WTC11 (cell line): ENCODE results near the gene CAMTA1. TPM values are rescaled to one million over a fixed set of nuclear protein-coding genes. Genes with fewer than 3 reads are reported as not detected.

Experiments
- ATAC-seq: fragments of 200-7000 bp; cut with Tn5 transposase; 2 replicates; pipeline ENCODE4 v1.10.0; 2021; ENCODE audit warnings: mild to moderate bottlenecking, moderate library complexity
- CTCF ChIA-PET: fragments of 300-600 bp; sonication (Branson Sonifier 250); formaldehyde crosslinking; loops from one replicate; lab custom pipeline; 2021; ENCODE audit warnings: antibody characterized with exemption; lab: Charles Lee
- POLR2A ChIA-PET: fragments of 350-600 bp; sonication (Branson Sonifier 250); formaldehyde crosslinking; loops from one replicate; lab custom pipeline; 2021; ENCODE audit warnings: antibody characterized with exemption; lab: Charles Lee
- DNase-seq: peaks from one replicate; pipeline ENCODE4 v3.0.0; 2021; ENCODE audit warnings: low spot score
- H3K27ac Mint-ChIP-seq: 2 replicates; pipeline ENCODE4 v1.8.0; 2021; ENCODE audit warnings: mixed read lengths
- H3K27me3 Mint-ChIP-seq: 2 replicates; pipeline ENCODE4 v1.8.0; 2021; ENCODE audit warnings: low read depth, mild to moderate bottlenecking, moderate library complexity, mixed read lengths
- H3K36me3 Mint-ChIP-seq: 2 replicates; pipeline ENCODE4 v1.8.0; 2021; ENCODE audit warnings: mixed read lengths
- H3K4me1 Mint-ChIP-seq: 2 replicates; pipeline ENCODE4 v1.8.0; 2022; ENCODE audit warnings: mixed read lengths
- H3K4me3 Mint-ChIP-seq: 2 replicates; pipeline ENCODE4 v1.8.0; 2021; ENCODE audit warnings: mild to moderate bottlenecking, moderate library complexity, mixed read lengths
- H3K9me3 Mint-ChIP-seq: 2 replicates; pipeline ENCODE4 v1.8.0; 2021; ENCODE audit warnings: mixed read lengths
- ATF1 ChIP-seq: sonication (generic); formaldehyde crosslinking; IDR thresholded peaks from 2 replicates; pipeline ENCODE4 v1.8.1; 2023; ENCODE audit warnings: mild to moderate bottlenecking, moderate library complexity, missing genetic modification reagents
- CBFB ChIP-seq: sonication (generic); formaldehyde crosslinking; IDR thresholded peaks from 2 replicates; pipeline ENCODE4 v1.8.1; 2022; ENCODE audit warnings: mild to moderate bottlenecking, low read depth, missing genetic modification reagents
- CREM ChIP-seq: sonication (generic); formaldehyde crosslinking; IDR thresholded peaks from 2 replicates; pipeline ENCODE4 v1.8.1; 2022; ENCODE audit warnings: mild to moderate bottlenecking, missing genetic modification reagents, moderate library complexity
- ELF4 ChIP-seq: sonication (generic); formaldehyde crosslinking; IDR thresholded peaks from 2 replicates; pipeline ENCODE4 v1.8.1; 2022; ENCODE audit warnings: low read depth, mild to moderate bottlenecking, moderate library complexity, missing genetic modification reagents
- GABPB1 ChIP-seq: sonication (generic); formaldehyde crosslinking; IDR thresholded peaks from 2 replicates; pipeline ENCODE4 v1.8.1; 2023; ENCODE audit warnings: mild to moderate bottlenecking, missing genetic modification reagents
- GRHL2 ChIP-seq: fragments of 250-450 bp; sonication (Bioruptor Pico); IDR thresholded peaks from 2 replicates; pipeline ENCODE4 v1.8.0; 2022; ENCODE audit warnings: mild to moderate bottlenecking, moderate library complexity; ENCODE audit not compliant: insufficient replicate concordance, severe bottlenecking
- MYBL2 ChIP-seq: sonication (generic); formaldehyde crosslinking; IDR thresholded peaks from 2 replicates; pipeline ENCODE4 v1.8.1; 2023; ENCODE audit warnings: mild to moderate bottlenecking, moderate library complexity, missing genetic modification reagents
- NFE2L1 ChIP-seq: sonication (generic); formaldehyde crosslinking; IDR thresholded peaks from 2 replicates; pipeline ENCODE4 v1.8.1; 2023; ENCODE audit warnings: missing genetic modification reagents
- NR1H2 ChIP-seq: sonication (generic); formaldehyde crosslinking; IDR thresholded peaks from 2 replicates; pipeline ENCODE4 v1.9.0; 2021; ENCODE audit warnings: mild to moderate bottlenecking, moderate library complexity, missing genetic modification reagents
- PRRX2 ChIP-seq: fragments of 250-450 bp; sonication (Bioruptor Pico); IDR thresholded peaks from 2 replicates; pipeline ENCODE4 v1.8.0; 2021; ENCODE audit warnings: mild to moderate bottlenecking
- SMAD3 ChIP-seq: sonication (generic); formaldehyde crosslinking; IDR thresholded peaks from 2 replicates; pipeline ENCODE4 v1.8.0; 2022; ENCODE audit warnings: missing genetic modification reagents, mild to moderate bottlenecking, borderline replicate concordance
- SMAD4 ChIP-seq: sonication (generic); formaldehyde crosslinking; IDR thresholded peaks from 2 replicates; pipeline ENCODE4 v1.8.0; 2022; ENCODE audit warnings: mild to moderate bottlenecking, missing genetic modification reagents
- ZNF219 ChIP-seq: sonication (generic); formaldehyde crosslinking; IDR thresholded peaks from 2 replicates; pipeline ENCODE4 v1.8.0; 2023; ENCODE audit warnings: missing genetic modification reagents, mild to moderate bottlenecking, borderline replicate concordance
- ZNF416 ChIP-seq: fragments of 250-450 bp; sonication (Bioruptor Pico); IDR thresholded peaks from 2 replicates; pipeline ENCODE4 v1.9.0; 2021; ENCODE audit warnings: mild to moderate bottlenecking, inconsistent platforms
- ZNF671 ChIP-seq: fragments of 250-450 bp; sonication (Bioruptor Pico); IDR thresholded peaks from 2 replicates; pipeline ENCODE4 v1.8.0; 2021; ENCODE audit warnings: mild to moderate bottlenecking
- total RNA-seq: library from RNA; stranded (reverse); gene quantifications from 3 replicates; pipeline ENCODE4 v1.2.3, GENCODE V29; 2021
- TF ChIP-seq, protein P1 (sequence below): fragments of 250-450 bp; sonication (Bioruptor Pico); IDR thresholded peaks from 2 replicates; pipeline ENCODE4 v1.9.0; 2021; ENCODE audit warnings: moderate library complexity, mild to moderate bottlenecking, inconsistent platforms, borderline replicate concordance
- TF ChIP-seq, protein P2 (sequence below): sonication (generic); formaldehyde crosslinking; IDR thresholded peaks from 2 replicates; pipeline ENCODE4 v1.8.1; 2023; ENCODE audit warnings: mild to moderate bottlenecking, missing genetic modification reagents
- TF ChIP-seq, protein P3 (sequence below): sonication (generic); formaldehyde crosslinking; IDR thresholded peaks from 2 replicates; pipeline ENCODE4 v1.8.0; 2022; ENCODE audit warnings: mild to moderate bottlenecking, missing genetic modification reagents
- TF ChIP-seq, protein P4 (sequence below): sonication (generic); formaldehyde crosslinking; IDR thresholded peaks from 2 replicates; pipeline ENCODE4 v1.8.1; 2023; ENCODE audit warnings: mild to moderate bottlenecking, missing genetic modification reagents, moderate library complexity
- TF ChIP-seq, protein P5 (sequence below): sonication (generic); formaldehyde crosslinking; IDR thresholded peaks from 2 replicates; pipeline ENCODE4 v1.8.1; 2022; ENCODE audit warnings: mild to moderate bottlenecking, missing genetic modification reagents, moderate library complexity, borderline replicate concordance
- TF ChIP-seq, protein P6 (sequence below): sonication (generic); formaldehyde crosslinking; IDR thresholded peaks from 2 replicates; pipeline ENCODE4 v1.8.0; 2022; ENCODE audit warnings: mild to moderate bottlenecking, missing genetic modification reagents
- TF ChIP-seq, protein P7 (sequence below): sonication (generic); formaldehyde crosslinking; IDR thresholded peaks from 2 replicates; pipeline ENCODE4 v1.8.1; 2022; ENCODE audit warnings: low read depth, missing genetic modification reagents, borderline replicate concordance

CAMTA1 gene
- total RNA-seq, 1 experiment from 2014 or later, result 86.4 TPM

DNA sequence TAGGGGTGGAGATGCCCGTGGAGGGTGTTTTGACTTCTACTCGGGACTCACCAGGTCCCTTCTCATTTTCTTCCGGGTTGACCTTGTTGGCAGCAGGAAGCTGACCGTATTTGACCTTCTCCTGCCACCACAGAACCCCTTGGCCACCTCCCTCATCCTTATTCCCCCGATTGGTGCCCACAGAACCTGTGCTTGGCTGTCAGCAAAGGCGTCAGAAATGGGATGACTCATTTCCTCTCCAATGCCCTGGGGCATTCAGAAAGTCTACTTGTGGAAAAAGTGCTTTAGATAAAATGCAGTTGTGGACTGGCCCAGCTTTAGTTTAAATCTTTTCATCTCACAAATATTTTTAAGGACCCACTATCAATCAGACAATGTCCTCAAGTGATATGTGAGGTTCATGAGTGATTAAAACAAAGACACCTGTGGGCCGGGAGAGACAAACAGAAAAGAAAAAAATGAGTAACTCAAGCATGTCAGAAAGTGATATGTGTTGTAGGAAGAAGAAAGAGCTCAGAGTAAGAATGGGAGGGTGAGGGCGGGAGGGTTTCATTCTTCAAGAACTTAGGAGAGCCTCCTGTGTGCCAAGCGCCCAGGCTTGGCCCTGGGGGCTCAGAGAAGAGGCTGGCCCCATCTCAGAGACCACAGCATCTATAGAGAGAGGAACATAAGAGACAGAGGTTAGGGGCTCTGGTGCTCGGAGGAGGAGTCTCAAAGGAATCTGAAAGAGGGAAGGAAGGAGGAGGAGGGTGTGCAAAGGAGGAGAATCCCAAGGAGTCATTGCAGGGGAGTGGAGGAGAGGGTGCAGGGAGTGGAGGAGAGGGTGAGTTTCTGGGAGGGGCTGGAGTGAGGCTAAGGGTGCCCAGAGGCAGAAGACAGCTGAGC is 764.3 kb downstream of the CAMTA1 start (continued):
- TF ChIP-seq, protein P1, sequence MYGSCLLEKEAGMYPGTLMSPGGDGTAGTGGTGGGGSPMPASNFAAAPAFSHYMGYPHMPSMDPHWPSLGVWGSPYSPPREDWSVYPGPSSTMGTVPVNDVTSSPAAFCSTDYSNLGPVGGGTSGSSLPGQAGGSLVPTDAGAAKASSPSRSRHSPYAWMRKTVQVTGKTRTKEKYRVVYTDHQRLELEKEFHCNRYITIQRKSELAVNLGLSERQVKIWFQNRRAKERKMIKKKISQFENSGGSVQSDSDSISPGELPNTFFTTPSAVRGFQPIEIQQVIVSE (CRISPR knock-in tag), result no peak
- TF ChIP-seq, protein P2, sequence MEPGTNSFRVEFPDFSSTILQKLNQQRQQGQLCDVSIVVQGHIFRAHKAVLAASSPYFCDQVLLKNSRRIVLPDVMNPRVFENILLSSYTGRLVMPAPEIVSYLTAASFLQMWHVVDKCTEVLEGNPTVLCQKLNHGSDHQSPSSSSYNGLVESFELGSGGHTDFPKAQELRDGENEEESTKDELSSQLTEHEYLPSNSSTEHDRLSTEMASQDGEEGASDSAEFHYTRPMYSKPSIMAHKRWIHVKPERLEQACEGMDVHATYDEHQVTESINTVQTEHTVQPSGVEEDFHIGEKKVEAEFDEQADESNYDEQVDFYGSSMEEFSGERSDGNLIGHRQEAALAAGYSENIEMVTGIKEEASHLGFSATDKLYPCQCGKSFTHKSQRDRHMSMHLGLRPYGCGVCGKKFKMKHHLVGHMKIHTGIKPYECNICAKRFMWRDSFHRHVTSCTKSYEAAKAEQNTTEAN (CRISPR knock-in tag), result no peak
- TF ChIP-seq NR1H2 (CRISPR knock-in tag) (no peak), ELF4 (CRISPR knock-in tag) (no peak), PRRX2 (CRISPR knock-in tag) (no peak)
- TF ChIP-seq, protein P3, sequence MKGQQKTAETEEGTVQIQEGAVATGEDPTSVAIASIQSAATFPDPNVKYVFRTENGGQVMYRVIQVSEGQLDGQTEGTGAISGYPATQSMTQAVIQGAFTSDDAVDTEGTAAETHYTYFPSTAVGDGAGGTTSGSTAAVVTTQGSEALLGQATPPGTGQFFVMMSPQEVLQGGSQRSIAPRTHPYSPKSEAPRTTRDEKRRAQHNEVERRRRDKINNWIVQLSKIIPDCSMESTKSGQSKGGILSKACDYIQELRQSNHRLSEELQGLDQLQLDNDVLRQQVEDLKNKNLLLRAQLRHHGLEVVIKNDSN (CRISPR knock-in tag), result no peak

DNA sequence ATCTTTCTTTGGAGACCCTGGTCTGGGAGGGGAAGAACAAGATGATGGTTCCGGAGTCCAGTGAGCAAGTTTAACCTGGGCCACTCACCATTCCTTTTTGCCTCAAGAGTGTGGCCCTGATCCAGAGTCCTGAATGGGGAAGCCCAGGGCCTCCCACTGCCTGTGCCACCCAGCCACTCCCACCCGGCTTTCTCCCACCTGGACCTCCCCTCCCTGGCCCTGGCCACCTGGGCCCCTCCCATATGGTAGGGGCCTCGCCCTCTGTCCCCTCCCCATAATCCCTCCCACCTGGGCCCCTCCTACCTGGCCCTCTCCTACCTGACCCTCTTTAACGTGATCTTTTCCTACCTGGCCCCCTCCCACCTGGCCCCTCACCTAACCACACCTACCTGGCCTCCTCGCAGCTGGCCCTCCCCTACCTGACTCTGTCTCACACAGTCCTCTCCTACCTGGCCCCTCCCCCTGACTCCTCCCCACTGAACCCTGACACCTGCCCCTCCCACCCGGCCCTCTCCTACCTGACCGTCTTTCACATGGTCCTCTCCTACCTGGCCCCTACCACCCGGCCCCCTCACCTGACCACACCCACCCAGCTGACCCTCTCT is 765.1 kb downstream of the CAMTA1 start:
- no peaks in the 10 kb centered on the region for H3K36me3 Mint-ChIP-seq
- peak; percentile 97 for ATAC-seq
- no peak overlapping the region for H3K4me3 Mint-ChIP-seq
- no peak for TF ChIP-seq ZNF671 (CRISPR knock-in tag)
- no peak for TF ChIP-seq CBFB (CRISPR knock-in tag)
- TF ChIP-seq, protein P4, sequence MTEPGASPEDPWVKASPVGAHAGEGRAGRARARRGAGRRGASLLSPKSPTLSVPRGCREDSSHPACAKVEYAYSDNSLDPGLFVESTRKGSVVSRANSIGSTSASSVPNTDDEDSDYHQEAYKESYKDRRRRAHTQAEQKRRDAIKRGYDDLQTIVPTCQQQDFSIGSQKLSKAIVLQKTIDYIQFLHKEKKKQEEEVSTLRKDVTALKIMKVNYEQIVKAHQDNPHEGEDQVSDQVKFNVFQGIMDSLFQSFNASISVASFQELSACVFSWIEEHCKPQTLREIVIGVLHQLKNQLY (CRISPR knock-in tag), result no peak
- TF ChIP-seq, protein P5, sequence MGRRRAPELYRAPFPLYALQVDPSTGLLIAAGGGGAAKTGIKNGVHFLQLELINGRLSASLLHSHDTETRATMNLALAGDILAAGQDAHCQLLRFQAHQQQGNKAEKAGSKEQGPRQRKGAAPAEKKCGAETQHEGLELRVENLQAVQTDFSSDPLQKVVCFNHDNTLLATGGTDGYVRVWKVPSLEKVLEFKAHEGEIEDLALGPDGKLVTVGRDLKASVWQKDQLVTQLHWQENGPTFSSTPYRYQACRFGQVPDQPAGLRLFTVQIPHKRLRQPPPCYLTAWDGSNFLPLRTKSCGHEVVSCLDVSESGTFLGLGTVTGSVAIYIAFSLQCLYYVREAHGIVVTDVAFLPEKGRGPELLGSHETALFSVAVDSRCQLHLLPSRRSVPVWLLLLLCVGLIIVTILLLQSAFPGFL (CRISPR knock-in tag), result no peak
- no peak for TF ChIP-seq CREM
- no peak for TF ChIP-seq SMAD4 (CRISPR knock-in tag)
- no peak for TF ChIP-seq ZNF219 (CRISPR knock-in tag)
- TF ChIP-seq NFE2L1 (CRISPR knock-in tag), result no peak
- ChIA-PET POLR2A (no interaction called here), CTCF (interaction anchor here (0.5 to 4.2 kb wide), 4 partner anchors 10 to 97 kb away, joined by 3 to 23 read pairs (median 10); no protein-coding TSS in a partner anchor)
- H3K27ac Mint-ChIP-seq, result no peak overlapping the region
- peaks cover 8% of the 10 kb centered on the region for H3K9me3 Mint-ChIP-seq
- no peaks in the 10 kb centered on the region for H3K27me3 Mint-ChIP-seq
- DNase-seq, result peak; percentile 84
- H3K4me1 Mint-ChIP-seq, result peaks cover 23% of the 10 kb centered on the region

DNA sequence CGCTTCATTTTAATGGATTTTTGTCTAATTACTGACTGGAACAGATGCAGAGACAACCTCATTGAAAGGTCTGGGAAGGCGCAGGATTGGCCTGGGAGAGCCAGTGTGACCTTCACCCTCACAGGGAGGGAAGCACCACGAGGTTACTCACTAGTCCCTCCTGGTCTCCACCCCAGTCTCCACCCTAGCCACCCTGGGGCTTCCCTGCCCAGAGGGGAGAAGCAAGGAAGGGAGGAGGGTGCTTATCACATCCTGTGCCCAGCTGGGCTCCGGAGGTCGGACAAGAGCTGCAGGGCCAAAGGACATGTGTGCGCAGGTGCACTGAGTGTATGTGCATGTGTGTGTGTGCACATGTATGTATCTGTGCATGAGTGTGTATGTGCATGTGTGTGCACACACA is 765.7 kb downstream of the CAMTA1 start:
- Mint-ChIP-seq H3K4me3 (no peak overlapping the region), H3K36me3 (no peaks in the 10 kb centered on the region), H3K27ac (peak overlapping the region; percentile 40), H3K27me3 (no peaks in the 10 kb centered on the region), H3K4me1 (peaks cover 23% of the 10 kb centered on the region), H3K9me3 (peaks cover 8% of the 10 kb centered on the region)
- DNase-seq, result no peak
- CTCF ChIA-PET, result interaction anchor here (0.7 to 4.2 kb wide), 4 partner anchors 11 to 343 kb away, joined by 3 to 23 read pairs (median 10); no protein-coding TSS in a partner anchor
- no peak for ATAC-seq
- POLR2A ChIA-PET, result no interaction called here
- TF ChIP-seq ZNF416 (CRISPR knock-in tag) (no peak), SMAD3 (CRISPR knock-in tag) (no peak), MYBL2 (CRISPR knock-in tag) (no peak), ATF1 (no peak), GABPB1 (CRISPR knock-in tag) (no peak), GRHL2 (CRISPR knock-in tag) (no peak)
- TF ChIP-seq, protein P4 (CRISPR knock-in tag), result no peak
- TF ChIP-seq, protein P6, sequence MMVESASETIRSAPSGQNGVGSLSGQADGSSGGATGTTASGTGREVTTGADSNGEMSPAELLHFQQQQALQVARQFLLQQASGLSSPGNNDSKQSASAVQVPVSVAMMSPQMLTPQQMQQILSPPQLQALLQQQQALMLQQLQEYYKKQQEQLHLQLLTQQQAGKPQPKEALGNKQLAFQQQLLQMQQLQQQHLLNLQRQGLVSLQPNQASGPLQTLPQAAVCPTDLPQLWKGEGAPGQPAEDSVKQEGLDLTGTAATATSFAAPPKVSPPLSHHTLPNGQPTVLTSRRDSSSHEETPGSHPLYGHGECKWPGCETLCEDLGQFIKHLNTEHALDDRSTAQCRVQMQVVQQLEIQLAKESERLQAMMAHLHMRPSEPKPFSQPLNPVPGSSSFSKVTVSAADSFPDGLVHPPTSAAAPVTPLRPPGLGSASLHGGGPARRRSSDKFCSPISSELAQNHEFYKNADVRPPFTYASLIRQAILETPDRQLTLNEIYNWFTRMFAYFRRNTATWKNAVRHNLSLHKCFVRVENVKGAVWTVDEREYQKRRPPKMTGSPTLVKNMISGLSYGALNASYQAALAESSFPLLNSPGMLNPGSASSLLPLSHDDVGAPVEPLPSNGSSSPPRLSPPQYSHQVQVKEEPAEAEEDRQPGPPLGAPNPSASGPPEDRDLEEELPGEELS (CRISPR knock-in tag), result no peak
- TF ChIP-seq, protein P7, sequence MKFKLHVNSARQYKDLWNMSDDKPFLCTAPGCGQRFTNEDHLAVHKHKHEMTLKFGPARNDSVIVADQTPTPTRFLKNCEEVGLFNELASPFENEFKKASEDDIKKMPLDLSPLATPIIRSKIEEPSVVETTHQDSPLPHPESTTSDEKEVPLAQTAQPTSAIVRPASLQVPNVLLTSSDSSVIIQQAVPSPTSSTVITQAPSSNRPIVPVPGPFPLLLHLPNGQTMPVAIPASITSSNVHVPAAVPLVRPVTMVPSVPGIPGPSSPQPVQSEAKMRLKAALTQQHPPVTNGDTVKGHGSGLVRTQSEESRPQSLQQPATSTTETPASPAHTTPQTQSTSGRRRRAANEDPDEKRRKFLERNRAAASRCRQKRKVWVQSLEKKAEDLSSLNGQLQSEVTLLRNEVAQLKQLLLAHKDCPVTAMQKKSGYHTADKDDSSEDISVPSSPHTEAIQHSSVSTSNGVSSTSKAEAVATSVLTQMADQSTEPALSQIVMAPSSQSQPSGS (CRISPR knock-in tag), result no peak
